Stimulated activated memory B cell treated with anti-CD40 and anti-IgM and Interleukin-4, amounts not matched to agents 10 μg/mL and 1 μg/mL and 100 μg/mL, for 72 hours (primary cell): Measurements from ENCODE around the gene SSH2.
A peak's percentile ranks its signal among the peaks of the same experiment; 100 is the strongest.
"Not testable (repeated sequence)": the region's sequence is repeated elsewhere in the genome, so short reads cannot be mapped to it uniquely, and the experiment has no call there.

Source experiments
- ATAC-seq: fragments of 150-1000 bp; cut with Tn5 transposase; 2 replicates; pipeline ENCODE4 v1.10.0; 2021
- H3K27ac Mint-ChIP-seq: one replicate; pipeline ENCODE4 v1.8.0; 2022; ENCODE audit warnings: mild to moderate bottlenecking, mixed read lengths
- H3K27me3 Mint-ChIP-seq: one replicate; pipeline ENCODE4 v1.8.0; 2022; ENCODE audit warnings: mixed read lengths
- H3K36me3 Mint-ChIP-seq: one replicate; pipeline ENCODE4 v1.8.0; 2022; ENCODE audit warnings: mixed read lengths
- H3K4me1 Mint-ChIP-seq: one replicate; pipeline ENCODE4 v1.8.0; 2022; ENCODE audit warnings: mixed read lengths
- H3K4me3 Mint-ChIP-seq: one replicate; pipeline ENCODE4 v1.8.0; 2022; ENCODE audit warnings: mild to moderate bottlenecking, moderate library complexity, mixed read lengths
- H3K9me3 Mint-ChIP-seq: one replicate; pipeline ENCODE4 v1.8.0; 2022; ENCODE audit warnings: mixed read lengths

SSH2 gene

DNA sequence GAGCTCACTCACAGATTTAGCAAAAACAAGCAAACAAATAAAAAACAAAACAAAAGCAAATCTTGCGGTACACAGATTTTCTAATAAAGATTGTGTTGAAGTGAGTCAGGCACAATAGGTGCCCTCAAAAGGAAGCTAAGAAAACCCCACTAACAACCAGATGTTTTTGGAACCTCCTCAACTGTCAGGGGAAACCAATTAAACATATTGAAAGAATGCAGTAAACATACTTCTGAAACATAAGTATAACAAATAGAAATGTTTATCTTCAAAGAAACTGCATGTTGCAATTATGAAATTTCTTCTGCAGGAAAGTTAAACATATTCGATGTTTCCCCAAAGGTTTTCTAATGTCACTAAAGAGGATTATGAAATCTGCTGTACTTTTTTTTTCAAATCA is 196.9 kb downstream of the SSH2 start:
- peaks cover 24% of the 10 kb centered on the region for H3K36me3 Mint-ChIP-seq
- H3K4me1 Mint-ChIP-seq = peaks cover 29% of the 10 kb centered on the region
- no peak for ATAC-seq
- H3K9me3 Mint-ChIP-seq = peaks cover 7% of the 10 kb centered on the region
- H3K27me3 Mint-ChIP-seq = no peaks in the 10 kb centered on the region
- peak overlapping the region; percentile 60 for H3K27ac Mint-ChIP-seq
- no peak overlapping the region for H3K4me3 Mint-ChIP-seq

- ATAC-seq = no peak
- peaks cover 8% of the 10 kb centered on the region for H3K9me3 Mint-ChIP-seq
Measured at GRCh38 chr17:29732613-29733012, 197.4 kb downstream of the SSH2 start.

DNA sequence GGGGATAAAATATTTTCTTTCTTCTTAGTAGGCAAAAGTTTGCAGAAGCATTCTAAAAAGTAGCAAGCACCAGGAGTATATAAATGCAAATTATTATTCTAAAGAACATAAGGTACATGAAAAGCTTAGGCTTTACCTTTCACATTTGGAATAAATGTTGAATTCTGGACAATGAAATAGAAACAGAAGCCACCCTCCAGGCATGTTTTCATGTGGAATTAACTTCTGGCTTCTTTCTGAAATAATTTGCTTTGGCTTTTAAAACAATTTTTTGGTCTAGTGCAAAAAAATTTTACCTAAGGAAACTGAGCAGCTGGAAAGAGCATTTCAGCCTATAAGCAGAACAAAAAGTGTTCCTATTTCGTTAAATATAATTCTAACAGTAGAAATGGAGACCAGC is 197.8 kb downstream of the SSH2 start:
- Mint-ChIP-seq H3K9me3 (peaks cover 8% of the 10 kb centered on the region), H3K4me3 (no peak overlapping the region), H3K36me3 (peaks cover 33% of the 10 kb centered on the region), H3K4me1 (peaks cover 38% of the 10 kb centered on the region), H3K27ac (peak overlapping the region; percentile 60), H3K27me3 (no peaks in the 10 kb centered on the region)
- ATAC-seq = no peak

More at GRCh38 chr17:29732613-29733012, 197.4 kb downstream of the SSH2 start:
- Mint-ChIP-seq H3K4me3 (no peak overlapping the region), H3K27ac (peak overlapping the region; percentile 60), H3K36me3 (peaks cover 30% of the 10 kb centered on the region), H3K27me3 (no peaks in the 10 kb centered on the region), H3K4me1 (peaks cover 34% of the 10 kb centered on the region)

- Mint-ChIP-seq H3K4me3 (no peak overlapping the region), H3K27ac (no peak overlapping the region), H3K4me1 (peaks cover 45% of the 10 kb centered on the region), H3K9me3 (peaks cover 8% of the 10 kb centered on the region), H3K27me3 (no peaks in the 10 kb centered on the region), H3K36me3 (peaks cover 33% of the 10 kb centered on the region)
- ATAC-seq = no peak
Measured at GRCh38 chr17:29731589-29731929, 198.5 kb downstream of the SSH2 start.

- Mint-ChIP-seq H3K27me3 (no peaks in the 10 kb centered on the region), H3K36me3 (peaks cover 36% of the 10 kb centered on the region)
Measured at GRCh38 chr17:29728490-29728889, 201.5 kb downstream of the SSH2 start.

DNA sequence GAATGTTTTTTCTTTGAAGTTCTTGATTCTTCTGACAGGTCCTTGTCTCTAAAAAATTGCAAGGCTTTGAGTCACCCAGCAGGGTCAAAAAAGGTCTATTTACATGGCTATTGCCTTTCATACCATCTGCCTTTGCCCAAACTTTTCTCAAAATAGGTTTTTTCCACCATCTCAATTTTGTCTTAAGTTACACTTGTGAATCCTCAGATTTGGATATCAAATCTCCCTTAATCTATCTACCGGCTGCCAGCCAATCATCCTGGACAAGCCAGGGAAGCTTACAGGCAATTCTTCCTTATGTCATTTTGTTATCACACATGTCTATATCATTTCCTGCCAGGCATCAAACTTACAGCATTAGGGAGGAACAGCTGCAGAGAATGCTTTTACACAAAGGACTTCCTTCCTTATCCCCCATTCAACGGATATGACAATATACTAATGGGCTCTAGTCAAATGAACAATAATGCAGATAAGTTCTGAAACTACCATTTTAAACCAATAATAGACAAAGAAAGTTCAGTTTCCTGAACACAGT is 203.2 kb downstream of the SSH2 start:
- H3K27me3 Mint-ChIP-seq = no peaks in the 10 kb centered on the region
- H3K9me3 Mint-ChIP-seq = peaks cover 10% of the 10 kb centered on the region
- peak overlapping the region; percentile 79 for H3K27ac Mint-ChIP-seq
- H3K4me3 Mint-ChIP-seq = no peak overlapping the region
- peaks cover 72% of the 10 kb centered on the region for H3K4me1 Mint-ChIP-seq
- ATAC-seq = no peak
- H3K36me3 Mint-ChIP-seq = peaks cover 36% of the 10 kb centered on the region

More at GRCh38 chr17:29728490-29728889, 201.5 kb downstream of the SSH2 start:
- Mint-ChIP-seq H3K27ac (peak overlapping the region; percentile 79), H3K4me1 (peaks cover 62% of the 10 kb centered on the region), H3K9me3 (peaks cover 10% of the 10 kb centered on the region), H3K4me3 (no peak overlapping the region)
- ATAC-seq = no peak

DNA sequence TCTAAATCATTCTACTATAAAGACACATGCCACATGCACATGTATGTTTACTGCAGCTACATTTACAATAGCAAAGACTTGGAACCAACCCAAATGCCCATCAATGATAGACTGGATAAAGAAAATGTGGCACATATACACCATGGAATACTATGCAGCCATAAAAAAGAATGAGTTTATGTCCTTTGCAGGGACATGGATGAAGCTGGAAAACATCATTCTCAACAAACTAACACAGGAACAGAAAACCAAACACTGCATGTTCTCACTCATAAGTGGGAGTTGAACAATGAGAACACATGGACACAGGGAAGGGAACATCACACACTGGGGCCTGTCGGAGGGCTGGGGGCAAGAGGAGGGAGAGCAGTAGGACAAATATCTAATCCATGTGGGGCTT is 204.6 kb downstream of the SSH2 start:
- H3K27me3 Mint-ChIP-seq, H3K4me3 Mint-ChIP-seq, ATAC-seq: not testable (repeated sequence)
- H3K9me3 Mint-ChIP-seq = peaks cover 10% of the 10 kb centered on the region
- H3K4me1 Mint-ChIP-seq = peaks cover 86% of the 10 kb centered on the region
- peak overlapping the region; percentile 79 for H3K27ac Mint-ChIP-seq
- H3K36me3 Mint-ChIP-seq = peaks cover 39% of the 10 kb centered on the region

- H3K4me1 Mint-ChIP-seq = peaks cover 88% of the 10 kb centered on the region
- H3K27me3 Mint-ChIP-seq = no peaks in the 10 kb centered on the region
- peaks cover 34% of the 10 kb centered on the region for H3K36me3 Mint-ChIP-seq
- peak overlapping the region; percentile 96 for H3K27ac Mint-ChIP-seq
- peak overlapping the region; percentile 25 for H3K4me3 Mint-ChIP-seq
- peaks cover 6% of the 10 kb centered on the region for H3K9me3 Mint-ChIP-seq
- ATAC-seq = peak; percentile 71
Measured at GRCh38 chr17:29723278-29724047, 206.6 kb downstream of the SSH2 start.

DNA sequence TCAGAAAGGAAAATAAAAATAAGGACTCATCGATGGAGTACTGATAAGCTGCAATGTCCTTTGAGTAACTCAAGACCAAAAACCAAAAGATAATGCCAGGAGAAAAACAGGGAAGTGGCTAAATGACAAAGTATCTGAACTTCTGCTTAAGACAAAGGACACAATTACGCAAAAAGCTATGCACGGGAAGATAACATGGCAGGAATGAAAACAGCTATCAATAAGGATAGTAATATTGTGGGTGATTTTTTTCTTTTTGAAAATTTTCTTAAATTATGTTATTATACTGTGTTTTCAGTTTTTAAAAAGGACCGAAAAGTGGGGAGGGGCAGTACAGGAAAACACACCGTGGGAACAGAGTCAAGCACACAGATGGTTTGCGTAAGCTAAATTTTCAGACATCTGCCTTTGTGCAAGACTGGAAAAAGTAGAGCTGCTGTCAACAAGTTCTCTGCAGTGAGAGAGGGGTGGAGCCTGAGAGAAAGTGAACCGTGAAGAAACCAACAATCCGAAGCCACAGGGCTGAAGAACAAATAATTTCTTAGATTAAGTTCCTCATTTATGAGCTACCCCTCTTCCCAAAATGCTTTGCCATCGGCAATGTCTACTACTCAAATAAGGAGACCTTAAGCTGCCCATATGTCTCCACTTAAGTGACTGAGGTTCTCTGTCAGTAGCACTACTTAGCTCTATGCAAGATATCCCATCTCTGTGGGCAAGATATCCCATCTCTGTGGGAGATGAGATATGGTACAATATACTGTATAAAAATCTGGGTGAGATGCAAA is 207.4 kb downstream of the SSH2 start:
- Mint-ChIP-seq H3K27ac (peak overlapping the region; percentile 96), H3K36me3 (peaks cover 33% of the 10 kb centered on the region), H3K27me3 (no peaks in the 10 kb centered on the region), H3K9me3 (peaks cover 2% of the 10 kb centered on the region), H3K4me3 (peak overlapping the region; percentile 76), H3K4me1 (peaks cover 88% of the 10 kb centered on the region)
- peak; percentile 95 for ATAC-seq

DNA sequence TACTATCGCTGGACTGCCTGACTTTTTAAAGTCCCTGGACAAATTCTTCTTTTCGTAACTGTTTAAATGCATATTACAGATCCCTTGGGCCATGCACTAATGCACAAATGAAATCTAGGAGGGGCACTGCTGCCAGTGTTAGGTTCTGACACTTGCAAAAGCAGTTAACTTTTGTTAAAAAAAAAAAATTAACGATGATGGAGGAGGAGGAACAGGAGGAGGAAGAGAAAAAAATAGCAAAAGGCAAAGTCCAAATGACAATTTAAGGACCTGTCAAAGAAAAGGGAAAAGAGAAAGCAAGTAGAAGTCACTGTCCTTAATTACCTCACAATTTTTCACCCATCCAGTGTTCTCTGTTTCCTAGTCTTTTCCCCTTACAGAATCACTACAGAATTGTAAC is 209.5 kb downstream of the SSH2 start:
- H3K4me3 Mint-ChIP-seq = peak overlapping the region; percentile 40
- peaks cover 40% of the 10 kb centered on the region for H3K36me3 Mint-ChIP-seq
- H3K27me3 Mint-ChIP-seq = no peaks in the 10 kb centered on the region
- no peak for ATAC-seq
- peaks cover 2% of the 10 kb centered on the region for H3K9me3 Mint-ChIP-seq
- peaks cover 88% of the 10 kb centered on the region for H3K4me1 Mint-ChIP-seq
- H3K27ac Mint-ChIP-seq = peak overlapping the region; percentile 96

DNA sequence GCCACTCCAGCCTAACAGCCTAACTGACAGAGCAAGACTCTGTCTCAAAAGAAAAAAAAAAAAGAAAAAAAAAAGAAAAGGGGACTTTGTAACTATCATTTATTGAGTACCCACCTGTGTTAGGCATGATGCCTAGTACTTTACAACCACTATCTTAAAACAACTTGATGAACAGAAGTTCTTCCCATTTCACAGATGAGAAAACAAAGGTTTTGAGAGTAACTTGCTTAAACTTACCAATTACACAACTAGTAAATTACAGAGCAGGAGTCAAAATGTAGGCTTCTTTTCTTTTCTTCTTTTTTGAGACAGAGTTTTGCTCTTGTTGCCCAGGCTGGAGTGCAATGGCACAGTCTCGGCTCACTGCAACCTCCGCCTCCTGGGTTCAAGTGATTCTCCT is 210.6 kb downstream of the SSH2 start:
- no peaks in the 10 kb centered on the region for H3K27me3 Mint-ChIP-seq
- peaks cover 39% of the 10 kb centered on the region for H3K36me3 Mint-ChIP-seq
- H3K27ac Mint-ChIP-seq = peak overlapping the region; percentile 79
- ATAC-seq = no peak
- H3K4me3 Mint-ChIP-seq = no peak overlapping the region
- peaks cover 95% of the 10 kb centered on the region for H3K4me1 Mint-ChIP-seq
- H3K9me3 Mint-ChIP-seq = no peaks in the 10 kb centered on the region

GRCh38 chr17:29718446-29719039 is 211.5 kb downstream of the SSH2 start:
- H3K27me3 Mint-ChIP-seq = no peaks in the 10 kb centered on the region
- ATAC-seq = no peak
- H3K36me3 Mint-ChIP-seq = peaks cover 46% of the 10 kb centered on the region
- no peak overlapping the region for H3K4me3 Mint-ChIP-seq
- H3K9me3 Mint-ChIP-seq = no peaks in the 10 kb centered on the region
- H3K4me1 Mint-ChIP-seq = peaks cover 97% of the 10 kb centered on the region
- H3K27ac Mint-ChIP-seq = peak overlapping the region; percentile 79

- no peak overlapping the region for H3K4me3 Mint-ChIP-seq
- no peaks in the 10 kb centered on the region for H3K9me3 Mint-ChIP-seq
- peak overlapping the region; percentile 79 for H3K27ac Mint-ChIP-seq
- H3K27me3 Mint-ChIP-seq = no peaks in the 10 kb centered on the region
- peaks cover 49% of the 10 kb centered on the region for H3K36me3 Mint-ChIP-seq
- H3K4me1 Mint-ChIP-seq = peaks cover 96% of the 10 kb centered on the region
- ATAC-seq = no peak
Measured at GRCh38 chr17:29717817-29718216, 212.2 kb downstream of the SSH2 start.

DNA sequence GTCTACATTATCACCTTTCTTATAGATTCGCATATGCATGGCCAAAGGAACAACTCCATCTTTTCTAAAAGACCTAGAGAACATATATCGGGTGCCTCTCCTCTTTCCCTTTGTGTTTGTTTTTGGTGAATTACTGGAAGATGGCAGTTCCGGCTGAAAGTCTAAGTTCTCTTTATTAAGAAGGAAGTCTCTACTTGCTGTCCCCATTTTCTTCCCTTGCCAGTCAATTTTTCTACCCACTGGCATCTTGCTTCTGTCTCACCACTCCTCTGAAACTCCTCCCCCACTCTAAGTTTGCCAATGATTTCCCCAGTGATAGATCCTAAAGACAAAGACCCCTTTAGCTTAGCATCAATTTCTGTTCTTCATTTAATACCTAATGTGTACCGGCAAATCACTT is 213.5 kb downstream of the SSH2 start:
- H3K27me3 Mint-ChIP-seq = no peaks in the 10 kb centered on the region
- no peaks in the 10 kb centered on the region for H3K9me3 Mint-ChIP-seq
- ATAC-seq = no peak
- H3K4me3 Mint-ChIP-seq = no peak overlapping the region
- H3K4me1 Mint-ChIP-seq = peaks cover 93% of the 10 kb centered on the region
- H3K27ac Mint-ChIP-seq = peak overlapping the region; percentile 79
- H3K36me3 Mint-ChIP-seq = peaks cover 56% of the 10 kb centered on the region

DNA sequence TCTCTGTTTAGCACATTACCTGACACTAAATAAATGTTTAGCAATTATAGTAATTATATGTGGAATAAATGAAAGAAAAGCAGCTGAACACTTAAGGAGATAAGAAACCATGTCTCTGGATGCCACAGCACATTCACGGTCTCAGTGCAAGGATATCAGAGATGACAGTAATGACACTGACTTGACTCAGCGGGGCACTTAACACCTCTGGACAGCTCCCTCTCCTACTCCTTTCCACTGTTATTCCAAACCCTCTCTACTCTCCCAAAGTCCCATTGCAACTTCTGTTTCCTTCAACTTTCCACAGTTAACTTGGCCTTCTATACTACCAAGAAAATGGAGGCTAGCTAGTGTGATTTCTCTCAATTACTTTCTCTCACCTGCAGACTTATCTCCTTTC is 214.3 kb downstream of the SSH2 start:
- Mint-ChIP-seq H3K4me1 (peaks cover 93% of the 10 kb centered on the region), H3K36me3 (peaks cover 63% of the 10 kb centered on the region), H3K4me3 (no peak overlapping the region), H3K27ac (peak overlapping the region; percentile 79), H3K9me3 (no peaks in the 10 kb centered on the region), H3K27me3 (no peaks in the 10 kb centered on the region)
- no peak for ATAC-seq
